HEK293T (cell line): ENCODE results near the gene FAM170B.

ENCODE experiments used
- CTCF ChIA-PET: fragments of 350-600 bp; formaldehyde crosslinking; extraction: SDS; loops from one replicate; lab custom pipeline; 2021; ENCODE audit warnings: antibody characterized with exemption, inconsistent platforms; lab: Yijun Ruan, JAX
- POLR2A ChIA-PET: fragments of 350-600 bp; formaldehyde crosslinking; extraction: SDS; loops from one replicate; lab custom pipeline; 2020; ENCODE audit warnings: antibody characterized with exemption, inconsistent platforms; lab: Yijun Ruan, JAX
- DNase-seq: peaks from one replicate; pipeline ENCODE4 v3.0.0; 2012; ENCODE audit warnings: mixed read lengths; ENCODE audit errors: extremely low spot score
- ARNT ChIP-seq: fragments of 450-650 bp; IDR thresholded peaks from 2 replicates; pipeline ENCODE4 v1.6.1; 2017; ENCODE audit warnings: mild to moderate bottlenecking
- BHLHE40 ChIP-seq: fragments of 450-650 bp; IDR thresholded peaks from 2 replicates; pipeline ENCODE4 v1.6.1; 2016; ENCODE audit warnings: mild to moderate bottlenecking, moderate library complexity, borderline replicate concordance
- CTBP1 ChIP-seq: fragments of 450-650 bp; IDR thresholded peaks from 2 replicates; pipeline ENCODE4 v1.6.1; 2016; ENCODE audit warnings: borderline replicate concordance
- ELF4 ChIP-seq: fragments of 450-650 bp; IDR thresholded peaks from 2 replicates; pipeline ENCODE4 v1.6.1; 2017; ENCODE audit warnings: antibody characterized with exemption
- FOXA1 ChIP-seq: fragments of 450-650 bp; IDR thresholded peaks from 2 replicates; pipeline ENCODE4 v1.6.1; 2016; ENCODE audit warnings: mild to moderate bottlenecking
- FOXK2 ChIP-seq: fragments of 450-650 bp; IDR thresholded peaks from 2 replicates; pipeline ENCODE4 v1.6.1; 2016; ENCODE audit warnings: mild to moderate bottlenecking
- FOXM1 ChIP-seq: fragments of 450-650 bp; IDR thresholded peaks from 2 replicates; pipeline ENCODE4 v1.6.1; 2017; ENCODE audit warnings: mild to moderate bottlenecking, borderline replicate concordance
- HDGF ChIP-seq: fragments of 450-650 bp; IDR thresholded peaks from 2 replicates; pipeline ENCODE4 v1.6.1; 2017; ENCODE audit warnings: antibody characterized with exemption, borderline replicate concordance
- L3MBTL2 ChIP-seq: fragments of 450-650 bp; conservative IDR thresholded peaks from 2 replicates; pipeline ENCODE4 v1.6.1; 2016; ENCODE audit warnings: mild to moderate bottlenecking
- LEF1 ChIP-seq: fragments of 450-650 bp; IDR thresholded peaks from 2 replicates; pipeline ENCODE4 v1.6.1; 2017; ENCODE audit warnings: mild to moderate bottlenecking, borderline replicate concordance
- NFRKB ChIP-seq: fragments of 450-650 bp; IDR thresholded peaks from 2 replicates; pipeline ENCODE4 v1.6.1; 2016; ENCODE audit warnings: mild to moderate bottlenecking, moderate library complexity
- SP1 ChIP-seq: fragments of 450-650 bp; IDR thresholded peaks from 2 replicates; pipeline ENCODE4 v1.6.1; 2017
- SUZ12 ChIP-seq: fragments of 450-650 bp; IDR thresholded peaks from 2 replicates; pipeline ENCODE4 v1.6.1; 2016; ENCODE audit warnings: mild to moderate bottlenecking
- TARDBP ChIP-seq: fragments of 450-650 bp; IDR thresholded peaks from 2 replicates; pipeline ENCODE4 v1.6.1; 2016
- ZNF384 ChIP-seq: fragments of 450-650 bp; IDR thresholded peaks from 2 replicates; pipeline ENCODE4 v1.6.1; 2016
- TF ChIP-seq, protein P1 (sequence below): fragments of 450-650 bp; IDR thresholded peaks from 2 replicates; pipeline ENCODE4 v1.6.1; 2016

The FAM170B gene

DNA sequence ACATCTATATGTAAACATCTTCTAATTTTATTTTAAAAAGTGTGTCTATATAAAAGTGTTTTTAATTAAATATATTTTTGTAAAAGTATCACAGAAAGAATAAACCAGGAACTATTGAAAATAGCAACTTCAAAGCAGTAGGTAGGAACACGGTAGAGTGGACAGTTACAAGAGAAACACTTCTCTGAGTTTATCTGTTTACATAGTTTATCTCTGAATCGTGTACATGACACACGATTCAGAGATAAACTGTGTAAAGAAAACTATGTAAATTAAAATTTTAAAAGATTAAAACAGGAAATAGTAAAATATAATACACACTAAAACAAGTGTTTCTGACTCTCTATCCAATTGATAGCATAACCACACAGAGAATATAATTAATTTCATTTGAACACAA, 25.1 kb upstream of the FAM170B start:
- ChIA-PET POLR2A (no interaction called here), CTCF (no interaction called here)
- TF ChIP-seq BHLHE40: no peak
- no peak for TF ChIP-seq FOXK2
- DNase-seq: no peak

DNA sequence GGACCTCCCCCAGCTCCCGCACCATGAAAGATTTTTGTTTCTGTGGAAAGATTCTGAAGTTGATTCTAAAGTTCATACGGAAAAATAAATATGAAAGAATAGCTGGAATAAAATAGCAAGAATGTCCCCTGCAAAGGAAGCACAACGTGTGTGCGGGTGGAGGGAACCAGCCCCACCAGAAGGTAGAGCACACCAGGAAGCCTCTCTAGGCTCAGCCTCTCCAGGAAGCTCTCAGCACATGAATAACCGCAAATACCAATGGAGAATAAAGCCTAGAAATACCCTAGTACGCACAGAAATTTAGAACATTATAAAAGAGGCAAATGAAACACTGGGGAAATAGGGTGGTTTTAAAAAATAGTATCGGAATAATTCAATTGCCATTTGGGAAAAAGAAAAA, 24.6 kb upstream of the FAM170B start:
- no peak for TF ChIP-seq NFRKB
- TF ChIP-seq FOXK2: no peak
- TF ChIP-seq ZNF384: no peak
- TF ChIP-seq FOXA1: no peak
- no peak for TF ChIP-seq ELF4
- TF ChIP-seq TARDBP: no peak
- TF ChIP-seq HDGF: no peak
- TF ChIP-seq, protein P1, sequence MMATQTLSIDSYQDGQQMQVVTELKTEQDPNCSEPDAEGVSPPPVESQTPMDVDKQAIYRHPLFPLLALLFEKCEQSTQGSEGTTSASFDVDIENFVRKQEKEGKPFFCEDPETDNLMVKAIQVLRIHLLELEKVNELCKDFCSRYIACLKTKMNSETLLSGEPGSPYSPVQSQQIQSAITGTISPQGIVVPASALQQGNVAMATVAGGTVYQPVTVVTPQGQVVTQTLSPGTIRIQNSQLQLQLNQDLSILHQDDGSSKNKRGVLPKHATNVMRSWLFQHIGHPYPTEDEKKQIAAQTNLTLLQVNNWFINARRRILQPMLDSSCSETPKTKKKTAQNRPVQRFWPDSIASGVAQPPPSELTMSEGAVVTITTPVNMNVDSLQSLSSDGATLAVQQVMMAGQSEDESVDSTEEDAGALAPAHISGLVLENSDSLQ: no peak
- TF ChIP-seq BHLHE40: no peak
- no peak for TF ChIP-seq SP1
- no peak for TF ChIP-seq FOXM1
- no peak for TF ChIP-seq ARNT
- TF ChIP-seq CTBP1: no peak
- TF ChIP-seq L3MBTL2: no peak
- no peak for TF ChIP-seq SUZ12
- TF ChIP-seq LEF1: no peak
- DNase-seq: no peak
- ChIA-PET POLR2A (no interaction called here), CTCF (no interaction called here)

DNA sequence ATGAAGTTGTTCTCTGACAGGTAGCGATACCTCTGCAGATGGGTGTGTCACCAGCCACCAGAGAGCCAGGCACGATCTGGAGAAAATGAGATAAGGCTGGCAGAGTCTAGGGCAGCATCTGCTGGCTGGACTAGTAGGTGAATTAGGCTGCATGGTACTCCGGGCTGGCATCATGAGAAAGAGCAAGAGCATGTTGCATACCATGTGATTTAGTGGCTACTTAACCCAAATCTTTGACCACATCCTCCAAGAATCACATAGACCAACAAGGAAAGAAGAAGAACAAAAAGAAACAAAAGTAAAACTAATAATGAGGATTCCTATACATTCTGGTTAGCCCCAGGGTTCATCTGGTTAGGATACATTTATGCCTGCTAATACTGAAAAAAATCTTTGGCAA, 23.4 kb upstream of the FAM170B start:
- ChIA-PET POLR2A (no interaction called here), CTCF (no interaction called here)
- TF ChIP-seq LEF1 (no peak), ARNT (no peak), L3MBTL2 (no peak), SP1 (no peak), ELF4 (no peak), NFRKB (no peak), SUZ12 (no peak), CTBP1 (no peak), TARDBP (no peak), FOXA1 (no peak), ZNF384 (no peak), FOXK2 (no peak)
- TF ChIP-seq, protein P1: no peak
- no peak for DNase-seq

DNA sequence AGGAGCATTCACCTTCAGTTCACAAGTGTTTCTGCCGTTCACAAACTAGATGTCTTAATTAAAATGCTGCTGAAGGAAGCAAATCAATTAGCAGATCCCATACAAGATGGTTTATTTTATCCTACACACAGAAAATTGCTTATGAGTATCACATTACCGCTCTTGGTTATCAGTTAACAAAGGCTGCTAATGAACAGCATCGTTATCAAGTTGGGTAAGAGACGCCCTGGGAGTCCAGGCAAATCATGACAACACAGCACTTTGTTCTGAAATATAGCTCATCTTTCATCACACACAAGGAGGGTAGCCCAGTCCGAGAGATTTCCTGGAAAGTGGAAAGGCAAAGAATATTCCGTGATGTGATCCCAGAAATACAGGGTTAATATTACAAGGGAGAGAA, 20.8 kb upstream of the FAM170B start:
- ChIA-PET CTCF (interaction anchor here (1.4 kb wide), 1 partner anchor 10 kb away, joined by 3 read pairs; no protein-coding TSS in a partner anchor), POLR2A (no interaction called here)
- DNase-seq: no peak
- TF ChIP-seq ZNF384 (no peak), L3MBTL2 (no peak), HDGF (no peak), FOXM1 (no peak), ARNT (no peak), FOXA1 (no peak), FOXK2 (no peak), NFRKB (no peak), TARDBP (no peak), SP1 (no peak), CTBP1 (no peak), LEF1 (no peak), SUZ12 (no peak), ELF4 (no peak), BHLHE40 (no peak)
- TF ChIP-seq, protein P1: no peak

DNA sequence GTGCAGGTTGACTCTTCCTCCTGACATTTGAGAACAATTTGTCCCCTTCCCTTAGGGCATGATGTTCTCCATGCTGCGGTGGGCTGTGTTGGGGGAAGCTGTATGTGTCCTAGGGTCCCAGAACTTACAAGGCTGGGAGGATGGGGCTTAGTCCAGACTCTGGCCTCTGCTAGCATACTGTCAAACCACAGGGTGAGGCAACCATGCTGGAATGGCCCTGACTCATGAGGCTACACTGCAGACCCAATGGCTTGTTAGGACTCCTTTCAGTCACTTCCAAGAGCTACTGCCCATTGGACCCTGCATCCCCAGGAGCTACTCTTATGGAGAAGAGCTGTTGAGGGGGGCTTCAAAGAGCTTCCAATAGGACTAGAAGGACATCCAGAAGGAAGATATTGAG, 20.1 kb upstream of the FAM170B start:
- TF ChIP-seq FOXM1 (no peak), ZNF384 (no peak)
- ChIA-PET POLR2A (no interaction called here), CTCF (interaction anchor here (1.4 kb wide), 1 partner anchor 11 kb away, joined by 3 read pairs; no protein-coding TSS in a partner anchor)
- no peak for DNase-seq

DNA sequence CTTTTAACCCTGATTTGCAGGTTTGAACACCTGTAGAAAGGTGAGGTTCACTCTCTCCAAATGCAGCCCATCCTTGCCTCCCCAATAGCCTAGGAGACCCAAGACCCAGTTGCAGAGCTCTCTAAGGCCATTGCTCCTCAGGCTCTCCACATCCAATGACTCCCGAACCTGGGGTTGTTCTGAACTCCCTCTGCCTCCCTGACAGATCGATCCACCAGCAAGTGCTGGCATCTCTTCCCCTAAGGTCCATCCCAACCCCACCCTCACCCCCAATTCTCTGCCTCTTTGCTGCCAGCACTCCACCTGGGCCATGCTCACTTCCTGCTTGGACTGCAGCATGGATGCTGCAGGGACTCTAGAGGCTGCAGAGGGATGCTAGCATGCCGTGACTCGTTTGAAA, 19.3 kb upstream of the FAM170B start:
- no peak for DNase-seq
- ChIA-PET CTCF (no interaction called here), POLR2A (no interaction called here)
- TF ChIP-seq LEF1: no peak
- no peak for TF ChIP-seq FOXK2
- TF ChIP-seq, protein P1: no peak
- TF ChIP-seq SUZ12: no peak
- TF ChIP-seq NFRKB: no peak
- no peak for TF ChIP-seq ARNT
- TF ChIP-seq FOXM1: no peak
- no peak for TF ChIP-seq CTBP1
- no peak for TF ChIP-seq L3MBTL2
- TF ChIP-seq FOXA1: no peak
- TF ChIP-seq TARDBP: no peak

DNA sequence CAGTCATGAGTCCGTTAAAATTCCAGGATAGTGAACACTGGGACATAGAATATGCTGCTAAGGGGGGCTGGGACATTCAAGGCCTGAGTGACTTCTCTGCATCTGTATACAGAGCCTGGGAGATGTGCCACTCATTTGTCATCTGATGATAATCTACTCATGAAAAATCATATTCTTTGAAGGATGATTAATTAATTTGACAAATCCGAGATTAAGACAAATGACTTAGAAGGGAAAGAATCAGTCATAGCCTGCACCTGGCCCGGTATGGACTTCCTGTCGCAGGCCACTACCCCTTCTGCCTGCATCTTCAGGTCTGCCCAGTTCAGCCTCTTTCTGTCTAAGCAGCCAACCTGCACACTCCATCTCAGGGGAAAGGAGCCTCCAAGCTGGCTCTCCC, 18.8 kb upstream of the FAM170B start:
- POLR2A ChIA-PET: no interaction called here
- TF ChIP-seq ARNT (no peak), FOXK2 (no peak), HDGF (no peak), SP1 (no peak), FOXA1 (no peak), FOXM1 (no peak), BHLHE40 (no peak), ZNF384 (no peak), SUZ12 (no peak), CTBP1 (no peak), L3MBTL2 (no peak), TARDBP (no peak), LEF1 (no peak), NFRKB (no peak), ELF4 (no peak)
- TF ChIP-seq, protein P1: no peak
- CTCF ChIA-PET: interaction anchor here (0.6 kb wide), 1 partner anchor 121 kb away, joined by 3 read pairs; no protein-coding TSS in a partner anchor

More for the DNA sequence above, 18.8 kb upstream of the FAM170B start:
- DNase-seq: no peak
